Activated gamma-delta T cell treated with anti-CD3 and anti-CD28 coated beads, Interleukin-2, amount 50 U/mL, for 16 hours (primary cell): ENCODE results near the gene SUN3.

Experiments
- DNase-seq: peaks from one replicate; pipeline ENCODE4 v3.0.0-alpha.2; 2020; ENCODE audit warnings: low read depth

SUN3 gene

DNA sequence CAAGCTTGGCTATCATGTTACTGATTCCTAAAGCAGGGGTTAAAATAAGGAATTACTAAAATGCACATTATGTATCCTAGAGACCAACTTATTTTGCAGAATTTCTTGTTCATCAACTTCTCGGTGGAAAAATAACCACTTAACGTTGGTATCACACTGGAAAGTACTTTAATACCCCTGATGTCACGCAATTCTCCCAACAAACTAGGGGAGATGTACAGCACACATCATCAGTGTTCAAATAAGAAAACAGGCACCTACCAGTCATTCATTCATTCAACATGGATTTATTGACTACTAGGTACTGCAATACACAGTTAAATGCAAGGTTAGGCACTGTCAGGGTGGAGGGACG lies 50.1 kb downstream of the SUN3 start:
- no peak for DNase-seq

DNA sequence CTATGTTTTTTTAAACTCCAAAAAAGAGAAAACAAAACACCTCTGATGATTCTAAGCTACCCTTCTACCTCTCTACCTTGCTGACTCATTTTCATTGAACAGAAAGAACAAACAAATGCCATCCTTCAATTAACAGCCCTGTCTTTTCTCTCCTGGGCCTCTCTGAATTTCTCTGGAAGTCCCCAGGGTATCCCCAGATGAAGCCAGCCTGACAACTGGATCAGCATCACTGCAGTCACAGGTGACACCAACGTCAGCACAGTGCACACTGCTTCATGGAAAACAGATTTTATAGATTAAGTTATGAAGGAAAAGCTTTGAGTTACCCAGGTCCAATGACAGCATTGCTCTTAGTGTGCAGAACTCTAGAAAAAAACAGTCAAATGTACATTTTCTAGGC lies 55.2 kb downstream of the SUN3 start:
- no peak for DNase-seq

DNA sequence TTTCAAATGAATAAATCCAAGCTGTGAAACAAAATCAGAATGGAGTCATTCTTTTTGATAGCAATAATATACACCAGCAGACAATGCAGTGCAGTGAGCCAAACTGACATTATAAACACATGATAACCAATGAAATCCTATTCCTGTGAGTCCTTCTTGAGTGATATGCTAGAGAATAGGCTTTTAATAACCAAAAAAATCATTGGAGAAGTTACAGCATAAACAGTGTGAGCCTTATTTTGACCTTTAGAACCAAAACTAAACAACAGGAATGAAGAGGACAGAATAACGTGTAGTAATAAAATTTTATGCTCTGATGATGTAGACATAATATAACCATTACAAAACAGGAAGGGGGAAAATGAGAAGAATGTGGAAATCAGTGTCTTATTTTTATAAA lies 58.1 kb downstream of the SUN3 start:
- DNase-seq, result no peak

DNA sequence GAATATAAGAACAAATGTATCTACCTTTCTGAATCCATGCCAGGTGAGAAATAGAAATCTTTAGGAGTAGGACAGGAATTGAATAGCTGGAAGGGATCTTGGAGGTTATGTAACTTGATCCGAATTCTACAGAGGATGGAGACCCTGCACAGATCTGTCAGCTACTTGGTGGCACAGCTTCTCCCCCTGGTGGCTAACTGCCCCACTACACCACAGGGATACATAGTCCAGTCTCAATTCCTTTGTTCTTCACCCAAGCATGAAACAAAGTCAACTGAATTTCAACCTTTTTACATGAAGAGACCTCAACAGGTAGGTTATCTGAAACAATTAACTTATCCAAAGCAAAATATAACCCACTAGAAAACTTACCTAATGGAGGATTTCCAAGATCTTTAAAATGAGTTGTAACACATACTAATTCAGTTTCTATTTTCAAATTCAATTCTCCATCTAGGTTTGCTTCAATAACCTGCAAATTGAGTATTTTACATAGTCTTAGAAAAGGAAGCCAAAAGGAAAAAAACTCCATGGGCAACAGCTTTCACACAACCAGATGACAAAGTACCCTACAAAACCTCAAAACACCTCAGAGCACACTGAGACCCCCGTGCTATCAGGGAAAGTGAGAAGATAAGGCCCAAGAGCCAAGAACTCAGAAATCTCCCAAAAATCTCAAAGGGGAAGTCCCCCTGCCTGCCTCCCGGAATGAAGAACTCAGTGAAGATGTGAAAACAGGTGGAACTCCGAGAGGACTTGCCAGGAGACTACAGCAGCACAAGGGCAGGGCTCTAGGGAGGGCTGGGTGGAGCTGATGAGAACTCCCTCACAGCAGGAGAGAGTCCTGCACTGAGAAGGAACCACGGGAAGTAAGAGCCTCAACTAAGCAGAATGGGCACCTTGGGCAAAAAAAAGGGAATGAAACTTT lies 59.8 kb downstream of the SUN3 start:
- DNase-seq, result peak; percentile 11

DNA sequence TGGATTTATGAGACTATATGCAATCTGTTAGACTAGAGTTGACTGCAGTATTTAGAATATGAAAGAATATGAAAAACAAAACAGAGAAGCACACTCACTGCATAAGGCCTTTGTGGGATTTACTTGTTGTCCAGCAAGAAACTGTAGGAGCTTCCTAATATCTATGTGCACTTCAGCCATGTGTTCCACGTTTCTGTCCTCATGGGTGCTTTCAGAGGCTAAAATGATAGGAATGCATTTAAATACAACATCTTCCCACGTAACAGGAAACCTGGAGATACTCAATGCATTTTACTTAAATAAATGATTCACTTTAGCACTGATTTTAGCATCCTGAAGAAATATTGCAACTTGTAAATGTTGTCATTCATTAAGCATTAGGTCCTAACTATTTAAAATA lies 61.2 kb downstream of the SUN3 start:
- DNase-seq, result no peak

DNA sequence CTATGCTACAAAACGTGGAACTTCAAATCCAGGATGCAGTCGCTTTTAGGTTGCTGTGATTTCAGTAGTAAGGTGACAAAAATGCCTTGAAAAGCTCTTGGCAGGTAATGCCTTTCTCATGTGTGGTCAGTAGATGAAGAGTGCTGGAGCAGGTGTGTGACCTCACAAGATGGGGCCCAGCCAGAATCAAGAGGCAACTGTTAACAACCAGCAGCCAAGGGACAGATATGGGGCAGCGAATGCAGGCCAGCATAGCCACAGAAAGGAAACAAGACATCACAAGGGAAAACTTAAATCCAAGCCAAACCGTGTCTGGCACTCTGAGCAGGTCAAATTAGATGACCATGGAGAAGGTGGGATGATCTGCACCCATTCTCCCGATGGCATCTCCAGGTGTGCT lies 61.8 kb downstream of the SUN3 start:
- no peak for DNase-seq

DNA sequence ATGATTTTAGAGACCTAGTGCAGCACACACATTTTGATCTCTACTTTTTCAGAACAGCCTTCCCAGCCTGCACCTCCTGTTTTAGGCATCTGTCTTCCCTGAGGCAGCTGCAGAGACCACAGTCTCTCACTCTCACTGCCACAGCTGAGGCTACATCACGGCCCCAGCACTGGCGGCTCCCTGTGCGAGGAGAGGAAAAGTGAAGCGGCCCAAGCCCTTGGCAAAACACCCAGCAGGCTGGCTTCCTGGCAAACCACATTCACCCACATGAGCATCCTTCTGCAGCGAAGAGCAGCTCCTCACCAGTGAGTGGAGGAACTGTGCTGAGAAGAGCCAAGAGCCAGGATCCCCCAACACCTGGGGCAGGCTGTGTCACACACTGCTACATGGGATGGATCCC lies 63.5 kb downstream of the SUN3 start:
- DNase-seq, result no peak

DNA sequence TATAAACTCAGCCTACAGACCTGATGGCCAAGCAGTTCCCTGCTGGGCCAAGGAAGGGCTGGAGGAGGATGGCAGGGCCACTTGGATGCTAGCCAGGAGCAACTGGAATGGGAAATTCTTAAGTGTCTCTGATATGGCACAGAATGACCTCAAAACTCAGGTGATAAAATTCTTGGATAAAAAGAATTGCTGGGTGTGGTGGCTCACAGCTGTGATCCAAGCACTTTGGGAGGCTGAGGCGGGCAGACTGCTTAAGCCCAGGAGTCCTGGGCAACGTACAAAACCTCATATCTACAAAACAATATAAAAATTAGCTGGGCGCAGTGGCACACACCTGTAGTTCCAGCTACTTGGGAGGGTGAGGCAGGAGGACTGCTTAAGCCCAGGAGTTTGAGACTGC lies 66.6 kb downstream of the SUN3 start:
- DNase-seq, result no peak

DNA sequence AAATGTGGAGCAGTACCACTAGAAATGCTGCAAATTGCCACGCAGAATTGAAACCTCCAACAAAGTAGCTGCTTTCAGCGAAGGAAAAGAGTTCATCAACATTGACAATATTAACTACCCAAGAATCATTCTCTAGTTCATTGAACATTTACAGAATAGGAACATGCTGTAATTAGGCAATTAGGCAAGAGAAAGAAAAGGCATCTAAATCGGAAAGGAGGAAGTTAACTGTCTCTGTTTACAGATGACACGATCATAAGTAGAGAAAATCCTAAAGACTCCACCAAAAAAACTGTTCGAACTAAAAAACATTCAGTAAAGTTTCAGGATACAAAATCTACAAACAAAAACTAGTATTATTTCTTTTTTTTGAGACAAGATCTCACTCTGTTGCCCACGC lies 71.8 kb downstream of the SUN3 start:
- DNase-seq, result no peak

DNA sequence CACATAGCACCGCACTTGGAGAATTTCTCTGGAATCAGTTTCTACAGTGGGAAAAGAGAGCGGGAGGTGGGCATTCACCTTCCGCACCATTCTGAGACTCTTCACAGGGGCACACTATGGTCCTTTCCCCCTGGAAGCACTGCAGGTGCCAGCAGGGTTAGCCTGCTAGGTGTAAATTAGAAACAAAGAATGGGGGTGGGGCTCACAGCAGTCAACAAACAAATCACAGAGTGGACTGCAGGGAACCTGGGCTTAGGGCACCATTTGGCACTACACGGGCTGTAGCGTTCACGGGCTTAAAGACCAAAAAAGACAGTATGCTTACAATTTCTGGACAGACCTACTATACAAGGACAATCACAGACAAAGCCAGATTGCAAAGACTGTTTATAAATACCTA lies 72.7 kb downstream of the SUN3 start:
- DNase-seq, result no peak

DNA sequence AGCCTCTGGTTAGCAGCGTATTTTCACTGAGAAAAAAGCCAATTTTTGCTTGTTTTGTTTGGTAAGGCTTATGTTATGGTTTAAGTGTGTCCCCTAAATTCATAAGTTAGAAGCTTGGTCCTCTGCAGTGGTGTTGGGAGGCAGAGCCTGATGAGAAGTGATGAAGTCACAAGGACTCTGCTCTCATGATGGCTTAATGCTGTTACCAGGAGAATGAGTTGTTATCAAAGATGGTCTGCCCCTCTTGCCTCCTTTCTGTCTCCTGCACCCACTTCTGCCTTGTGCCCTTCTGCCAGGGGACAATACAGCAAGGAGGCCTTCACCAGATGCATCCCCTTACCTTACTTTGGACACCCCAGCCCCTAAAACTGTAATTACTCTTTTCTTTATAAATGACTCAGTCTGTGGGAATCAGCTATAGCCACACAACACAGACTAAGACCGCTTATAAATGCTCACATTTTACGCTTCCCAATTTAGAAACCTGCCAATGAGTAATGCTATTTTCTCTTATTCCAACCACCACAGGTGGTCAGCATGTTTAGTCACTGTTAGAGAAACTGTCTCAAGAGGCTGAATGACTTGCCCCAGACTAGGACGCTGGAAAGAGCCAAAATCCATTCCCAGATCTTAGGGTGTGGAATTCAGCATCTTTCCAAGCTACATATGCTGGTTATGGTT lies 74.5 kb downstream of the SUN3 start:
- DNase-seq, result no peak

DNA sequence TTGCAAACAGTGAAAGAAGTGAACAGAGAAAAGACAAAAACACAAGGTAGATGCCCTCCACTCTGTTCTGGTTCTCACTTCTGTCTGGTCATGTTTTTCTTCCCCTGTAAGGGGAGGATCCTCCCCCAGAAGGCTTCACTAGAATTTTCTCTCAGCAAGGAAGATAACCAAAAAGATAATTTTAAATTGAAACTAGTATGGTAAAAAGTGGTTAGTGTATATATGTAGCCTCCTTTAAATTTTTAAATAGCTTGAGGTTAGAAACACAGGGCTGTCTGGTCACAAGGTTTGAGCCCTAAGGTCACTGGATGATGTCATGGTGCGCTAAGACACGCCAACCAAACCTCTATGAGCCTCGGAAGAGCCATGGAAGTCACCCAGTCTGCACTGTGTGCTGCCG lies 75.1 kb downstream of the SUN3 start:
- DNase-seq, result no peak

DNA sequence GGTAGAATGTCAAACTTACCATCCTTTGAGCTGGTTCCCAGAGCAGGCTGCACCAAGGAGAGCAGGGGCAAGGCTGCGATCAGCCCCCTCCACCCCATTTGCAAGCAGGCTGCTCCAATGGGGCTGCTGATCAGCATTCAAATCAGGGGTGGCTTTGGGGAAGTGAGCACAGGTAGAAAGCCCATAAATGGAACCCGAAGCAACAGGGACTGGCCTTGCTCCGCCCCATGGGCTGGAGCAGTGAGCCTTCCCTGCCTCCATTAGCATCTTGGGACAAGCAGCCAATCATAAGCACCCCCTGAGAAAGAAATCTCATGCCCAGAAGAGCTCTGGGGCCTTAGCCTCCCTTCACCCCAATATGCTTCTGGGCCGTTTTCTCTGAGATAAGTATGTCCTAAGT lies 76.7 kb downstream of the SUN3 start:
- DNase-seq, result no peak

DNA sequence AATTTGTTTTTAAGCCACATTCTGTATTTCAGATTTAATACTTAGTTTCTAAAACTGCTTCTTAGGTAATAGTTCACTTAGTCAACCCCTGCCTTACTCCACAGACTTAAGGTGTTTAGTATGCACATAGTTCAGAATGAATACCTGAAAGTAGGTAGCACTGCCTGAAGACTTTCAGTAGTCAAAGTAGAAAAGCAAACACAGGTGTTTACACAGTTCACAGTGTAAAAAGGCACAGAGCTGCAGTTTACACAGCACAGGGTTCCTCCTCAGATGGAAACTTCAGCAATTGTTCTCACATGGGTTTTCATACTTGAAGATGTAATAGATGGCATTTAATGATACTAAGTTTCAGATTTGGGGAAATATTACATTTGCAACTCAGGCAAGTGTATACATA lies 77.5 kb downstream of the SUN3 start:
- DNase-seq, result no peak

DNA sequence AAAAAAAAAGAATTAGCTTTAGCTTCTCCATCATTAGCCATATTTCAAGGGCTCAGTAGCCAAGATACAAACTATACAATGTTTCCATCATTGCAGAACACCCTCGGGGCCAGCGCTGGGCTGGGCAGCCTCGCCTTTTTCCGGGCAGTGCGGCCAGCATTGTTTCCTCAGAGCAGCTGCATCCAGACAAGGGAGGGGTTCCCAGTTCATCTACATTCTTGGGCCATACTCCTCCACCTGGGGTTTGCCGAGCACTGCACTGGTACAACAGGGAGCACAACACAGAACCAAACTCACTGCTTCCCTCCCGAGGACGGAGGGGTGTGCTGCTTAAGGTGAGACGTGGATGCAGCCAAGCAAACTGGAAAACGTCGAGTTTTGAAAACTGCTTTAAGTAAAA lies 78.2 kb downstream of the SUN3 start:
- DNase-seq, result no peak

DNA sequence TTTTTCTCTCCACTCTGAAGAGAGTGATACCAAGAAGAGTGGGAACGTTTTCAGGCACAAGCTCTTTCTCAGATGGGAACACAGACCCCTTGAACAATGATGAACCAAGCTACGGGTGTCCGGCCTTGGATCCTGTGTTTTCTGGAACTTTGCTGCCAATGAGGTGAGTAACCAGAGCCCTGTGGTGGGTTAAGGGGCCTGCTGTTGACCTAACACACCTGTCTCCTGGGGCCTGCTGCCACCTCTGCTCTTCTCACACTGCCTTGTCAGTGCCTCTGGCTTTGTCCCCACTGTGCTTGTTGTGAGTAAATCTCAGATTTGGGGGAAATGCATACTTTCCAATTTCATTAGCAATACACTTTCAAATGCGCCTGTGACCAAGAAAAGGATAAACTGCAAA lies 79.2 kb downstream of the SUN3 start:
- no peak for DNase-seq

DNA sequence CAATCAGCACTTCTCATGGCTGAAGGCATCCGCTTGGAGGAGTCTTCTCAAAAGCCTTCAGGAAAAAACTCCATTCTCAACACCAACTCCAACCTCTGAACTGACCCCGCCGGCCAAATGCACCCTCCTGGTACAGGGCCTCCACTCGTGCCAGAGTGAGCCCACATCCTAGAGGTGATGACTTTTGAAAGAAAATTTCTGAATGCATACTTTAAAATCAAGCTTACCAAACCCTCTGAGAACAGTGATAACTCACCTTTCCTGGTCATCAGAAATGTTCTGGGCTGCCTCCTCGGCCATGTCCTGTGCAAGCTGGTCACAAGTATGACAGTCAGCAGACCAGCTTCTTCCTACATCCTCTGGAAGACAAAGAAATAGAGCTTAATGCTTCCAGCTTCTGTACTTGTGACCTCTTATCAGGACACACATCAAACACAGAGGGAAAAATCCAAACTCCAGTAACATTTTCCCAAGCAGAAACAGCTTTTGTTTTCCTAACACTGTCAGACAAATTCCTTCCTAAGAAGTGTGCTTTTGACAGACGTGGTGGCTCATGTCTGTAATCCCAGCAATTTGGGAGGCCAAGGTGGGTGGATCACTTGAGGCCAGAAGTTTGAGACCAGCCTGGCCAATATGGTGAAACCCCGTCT lies 80.6 kb downstream of the SUN3 start, which contains the start of gene PKD1L1:
PKD1L1 (minus strand) TSS at position 326 of the 650 bp plus-strand sequence; CDS start at position 300, 26 bp downstream.
- no peak for DNase-seq

DNA sequence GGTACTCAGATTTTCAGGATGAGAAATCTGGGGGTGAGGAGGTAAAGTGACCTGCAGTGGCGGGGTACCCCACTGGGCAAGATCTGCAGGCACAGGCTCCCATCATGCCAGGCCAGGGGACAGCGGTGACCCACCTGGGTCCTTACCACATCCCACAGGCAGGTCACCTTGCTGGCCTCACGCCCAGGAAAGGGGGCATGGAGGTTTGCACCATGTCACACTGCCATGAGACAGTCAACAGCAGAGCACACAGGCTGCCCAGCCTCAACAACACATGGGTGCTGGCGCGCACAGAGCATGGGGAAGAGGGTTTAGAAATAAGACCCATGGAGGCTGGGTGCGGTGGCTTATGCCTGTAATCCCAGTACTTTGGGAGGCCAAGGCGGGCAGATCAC lies 81.6 kb downstream of the SUN3 start:
- no peak for DNase-seq

DNA sequence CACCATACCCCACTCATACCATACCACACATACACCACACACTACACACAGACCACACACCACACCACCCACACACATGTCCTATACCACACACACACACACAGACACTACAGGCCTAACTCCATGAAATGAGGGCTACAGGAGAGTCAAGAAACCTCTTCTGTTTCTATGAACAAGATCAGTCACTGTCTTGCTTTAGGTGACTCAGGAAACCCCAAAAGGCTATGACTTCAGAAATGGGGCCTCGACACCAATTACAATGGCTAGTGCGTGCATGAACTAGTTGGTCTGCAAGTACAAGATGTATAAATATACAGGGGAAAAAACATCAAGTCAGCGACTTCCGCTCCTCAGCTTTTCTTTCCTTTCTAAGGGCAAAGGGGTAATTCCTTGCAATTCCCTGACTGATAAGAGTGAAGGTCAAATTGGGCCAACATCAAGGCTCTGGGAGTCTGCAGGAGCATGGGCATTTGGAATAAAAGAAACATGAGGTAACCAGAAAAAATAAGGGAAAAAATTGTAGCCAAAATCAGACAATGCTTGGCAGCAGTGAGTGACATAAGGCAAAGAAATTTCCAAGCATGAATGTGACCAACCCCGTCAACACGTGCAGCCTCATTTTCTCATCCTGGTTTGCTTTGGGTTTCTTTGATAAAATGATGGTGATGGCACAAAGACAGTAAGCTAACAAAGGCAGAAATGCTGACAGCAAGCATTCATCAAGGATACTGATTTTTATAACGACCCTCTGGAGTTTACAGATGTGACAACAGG lies 82.1 kb downstream of the SUN3 start:
- no peak for DNase-seq

DNA sequence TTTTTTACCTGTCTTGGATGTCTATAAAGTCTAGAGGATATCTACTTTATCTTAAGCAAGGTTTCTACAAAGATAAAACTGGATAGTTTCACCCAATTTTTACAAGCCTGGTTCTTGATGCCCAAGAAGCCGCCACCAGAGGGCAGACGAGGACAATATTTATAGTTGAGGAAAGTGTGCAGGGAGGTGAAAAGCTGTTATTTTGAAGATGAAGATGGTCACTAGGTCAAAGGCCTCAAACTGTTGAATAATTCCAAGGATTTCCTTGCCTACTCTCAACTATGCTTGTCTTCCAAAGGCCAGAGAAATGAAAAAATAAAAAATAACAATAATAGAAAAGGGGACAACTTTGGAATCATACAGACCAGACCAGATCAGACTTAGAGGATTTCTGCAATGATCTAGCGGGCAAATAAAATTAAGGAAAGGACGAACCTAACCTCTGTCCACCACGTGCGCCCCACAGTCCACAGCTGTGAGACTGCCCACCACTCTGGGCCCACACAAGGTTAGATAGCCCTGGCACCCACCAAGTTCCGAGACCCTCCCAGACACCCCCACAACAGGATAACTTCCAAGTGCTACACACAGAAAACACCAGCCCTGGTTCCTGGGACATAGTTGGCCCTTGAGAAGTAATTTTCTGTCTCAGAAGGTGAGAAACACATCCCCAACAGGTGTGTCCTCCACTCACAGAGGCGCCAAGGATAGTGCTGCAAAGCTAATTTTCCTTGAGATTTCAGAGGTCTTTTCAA lies 83.5 kb downstream of the SUN3 start:
- DNase-seq, result peak; percentile 61

DNA sequence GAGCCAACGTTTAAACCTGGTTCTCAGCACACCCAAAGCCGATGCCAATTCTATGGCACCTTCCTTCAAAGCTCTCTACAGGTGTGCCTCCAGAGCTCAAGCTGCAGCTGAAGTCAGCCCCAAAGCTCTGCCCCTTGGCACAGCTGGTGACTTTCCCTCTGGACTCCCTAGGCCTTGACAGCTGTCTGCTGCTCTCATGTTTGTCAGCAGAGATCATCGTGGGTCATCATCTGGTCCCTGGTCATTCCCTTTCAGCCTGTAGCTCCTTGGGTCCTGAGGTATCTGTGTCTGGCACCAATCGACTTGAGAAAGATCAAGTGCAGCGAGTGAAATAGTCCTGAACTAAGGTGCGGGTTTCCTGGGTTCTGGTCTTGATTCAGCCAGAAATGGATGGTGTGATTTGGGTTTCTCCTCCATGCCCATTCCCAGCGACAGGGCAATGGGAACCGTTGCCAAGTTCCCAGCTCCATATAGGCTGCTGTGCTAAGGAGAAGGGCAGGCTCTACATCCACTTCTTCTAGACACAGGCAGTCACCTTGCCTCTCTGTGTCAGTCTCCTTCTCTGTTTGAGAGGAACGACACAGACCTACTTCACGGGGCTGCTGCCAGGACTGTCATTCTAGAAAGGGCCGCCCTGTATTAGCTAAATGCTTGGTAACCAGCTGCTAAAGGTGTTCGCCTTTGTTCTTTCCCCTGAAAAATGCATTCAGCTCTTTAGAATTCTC lies 84.2 kb downstream of the SUN3 start:
- DNase-seq, result no peak
